Fibroblast of pulmonary artery (primary cell): Measurements from ENCODE around the gene PHACTR1.

Experiments
- DNase-seq: peaks from one replicate; pipeline ENCODE4 v3.0.0-alpha.2; 2010; ENCODE audit warnings: low read depth
- H3K4me3 ChIP-seq: replicated peaks from 2 replicates; pipeline ENCODE4 v1.5.1; 2011; ENCODE audit warnings: low read depth, mild to moderate bottlenecking, control low read depth, low read length, moderate library complexity
- TF ChIP-seq, protein P1 (sequence below): IDR thresholded peaks from 2 replicates; pipeline ENCODE4 v1.5.1; 2011; ENCODE audit warnings: mild to moderate bottlenecking, control low read depth, low read length, inconsistent platforms; ENCODE audit errors: missing control alignments

The PHACTR1 gene

DNA sequence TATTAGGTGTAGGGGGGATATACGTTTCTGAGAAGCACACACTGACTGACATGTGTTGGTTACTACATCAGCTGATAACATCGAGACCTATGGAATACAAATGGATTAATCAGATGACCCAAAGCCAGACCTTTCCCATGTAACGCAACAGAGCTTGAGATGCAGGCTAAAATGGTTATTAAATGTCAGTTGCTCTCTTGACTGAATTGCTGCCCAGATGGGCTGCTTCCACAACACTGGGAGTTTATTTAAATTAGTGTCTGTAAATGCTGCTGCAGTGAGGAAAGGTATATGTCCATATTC is 298.8 kb downstream of the PHACTR1 start:
- DNase-seq: no peak
- TF ChIP-seq, protein P1, sequence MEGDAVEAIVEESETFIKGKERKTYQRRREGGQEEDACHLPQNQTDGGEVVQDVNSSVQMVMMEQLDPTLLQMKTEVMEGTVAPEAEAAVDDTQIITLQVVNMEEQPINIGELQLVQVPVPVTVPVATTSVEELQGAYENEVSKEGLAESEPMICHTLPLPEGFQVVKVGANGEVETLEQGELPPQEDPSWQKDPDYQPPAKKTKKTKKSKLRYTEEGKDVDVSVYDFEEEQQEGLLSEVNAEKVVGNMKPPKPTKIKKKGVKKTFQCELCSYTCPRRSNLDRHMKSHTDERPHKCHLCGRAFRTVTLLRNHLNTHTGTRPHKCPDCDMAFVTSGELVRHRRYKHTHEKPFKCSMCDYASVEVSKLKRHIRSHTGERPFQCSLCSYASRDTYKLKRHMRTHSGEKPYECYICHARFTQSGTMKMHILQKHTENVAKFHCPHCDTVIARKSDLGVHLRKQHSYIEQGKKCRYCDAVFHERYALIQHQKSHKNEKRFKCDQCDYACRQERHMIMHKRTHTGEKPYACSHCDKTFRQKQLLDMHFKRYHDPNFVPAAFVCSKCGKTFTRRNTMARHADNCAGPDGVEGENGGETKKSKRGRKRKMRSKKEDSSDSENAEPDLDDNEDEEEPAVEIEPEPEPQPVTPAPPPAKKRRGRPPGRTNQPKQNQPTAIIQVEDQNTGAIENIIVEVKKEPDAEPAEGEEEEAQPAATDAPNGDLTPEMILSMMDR: no peak
- H3K4me3 ChIP-seq: no peak overlapping the region

DNA sequence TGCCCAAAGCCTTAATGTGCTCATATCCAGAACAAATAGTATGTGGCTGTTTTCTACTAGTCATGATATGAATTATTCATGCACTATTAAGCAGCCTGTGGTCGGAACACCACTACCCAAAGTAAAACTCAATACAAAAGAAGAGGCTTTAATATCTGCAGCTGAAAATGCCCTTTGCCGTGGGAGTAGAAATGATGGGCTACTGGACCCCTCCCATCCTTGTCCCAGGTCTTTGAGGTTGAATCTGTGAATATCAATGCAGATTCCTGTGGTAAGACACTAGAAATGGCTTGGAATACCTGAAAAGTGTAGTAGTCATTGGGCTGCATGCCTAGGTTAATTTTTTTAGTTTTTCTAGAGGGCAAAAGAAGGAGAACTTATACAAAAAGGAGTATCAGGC is 308.0 kb downstream of the PHACTR1 start:
- DNase-seq: no peak
- no peak overlapping the region for H3K4me3 ChIP-seq
- TF ChIP-seq, protein P1: no peak

DNA sequence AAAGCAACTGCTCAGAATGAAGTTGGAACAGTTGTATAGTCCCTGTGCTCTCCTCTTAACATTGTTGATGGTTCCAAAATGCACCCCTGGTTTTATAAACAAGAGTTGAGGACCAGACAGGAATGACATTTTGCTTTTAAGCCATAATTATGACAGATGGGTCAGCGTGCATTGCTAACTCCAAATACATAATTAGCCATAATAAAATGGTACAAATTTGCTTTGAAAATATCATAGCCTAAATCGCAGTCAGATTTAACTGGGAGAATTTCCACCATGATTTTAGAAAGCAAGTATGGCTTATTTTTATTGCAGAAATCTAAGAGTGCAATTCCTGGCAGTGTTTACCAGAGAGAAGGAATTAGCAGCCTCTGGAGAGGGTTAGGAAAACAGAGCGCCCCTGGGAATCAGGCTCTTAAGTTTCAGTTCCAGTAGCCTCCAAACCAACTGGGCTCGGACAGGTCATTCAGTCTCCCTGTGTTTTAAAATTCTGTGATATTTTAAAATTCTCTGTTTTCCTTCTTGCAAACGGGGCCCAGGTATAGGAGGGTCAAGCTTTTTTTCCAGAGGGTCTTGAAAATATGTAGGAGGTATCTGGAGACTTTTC is 309.4 kb downstream of the PHACTR1 start:
- TF ChIP-seq, protein P1: no peak
- H3K4me3 ChIP-seq: no peak overlapping the region
- DNase-seq: no peak

DNA sequence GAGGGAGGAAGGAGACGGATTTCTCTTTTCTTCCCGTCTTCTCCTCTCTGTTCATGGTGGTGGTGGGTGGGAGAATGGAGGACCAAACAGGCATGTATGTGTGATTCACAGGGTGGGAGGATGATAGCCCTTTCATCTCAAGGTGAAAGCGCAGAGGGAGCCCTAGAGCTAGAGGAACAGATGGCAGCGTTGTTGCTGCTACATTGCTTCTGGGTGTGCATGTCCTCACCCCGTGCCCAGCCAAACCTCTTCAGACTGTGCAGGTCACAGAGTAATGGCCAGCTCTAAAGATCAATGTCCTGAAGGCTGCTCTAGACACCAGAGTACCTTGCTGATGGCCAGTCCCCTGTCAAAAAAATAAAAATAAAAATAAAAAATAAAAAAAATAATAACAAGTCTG is 310.0 kb downstream of the PHACTR1 start:
- no peak for DNase-seq
- H3K4me3 ChIP-seq: no peak overlapping the region
- TF ChIP-seq, protein P1: no peak

DNA sequence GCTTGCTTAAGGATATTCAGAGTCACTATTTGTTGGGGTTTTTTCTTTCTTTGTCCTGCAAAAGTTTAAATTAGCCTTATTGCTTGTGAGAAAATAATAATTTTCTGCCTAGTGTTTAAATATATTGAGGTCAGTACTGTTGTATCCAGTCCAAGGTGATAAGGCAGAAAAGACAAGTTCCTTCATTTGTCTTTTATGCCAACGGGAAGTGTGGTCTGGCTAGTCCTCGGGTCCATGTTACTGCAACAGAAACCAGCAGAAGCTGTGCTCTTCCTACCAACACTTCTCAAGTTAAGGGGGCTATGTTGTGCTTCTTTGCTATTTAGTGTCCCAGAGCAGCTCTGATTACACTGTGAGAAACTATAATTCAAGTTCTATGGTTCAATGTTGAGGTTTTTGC is 310.6 kb downstream of the PHACTR1 start:
- no peak overlapping the region for H3K4me3 ChIP-seq
- no peak for DNase-seq
- TF ChIP-seq, protein P1: no peak

DNA sequence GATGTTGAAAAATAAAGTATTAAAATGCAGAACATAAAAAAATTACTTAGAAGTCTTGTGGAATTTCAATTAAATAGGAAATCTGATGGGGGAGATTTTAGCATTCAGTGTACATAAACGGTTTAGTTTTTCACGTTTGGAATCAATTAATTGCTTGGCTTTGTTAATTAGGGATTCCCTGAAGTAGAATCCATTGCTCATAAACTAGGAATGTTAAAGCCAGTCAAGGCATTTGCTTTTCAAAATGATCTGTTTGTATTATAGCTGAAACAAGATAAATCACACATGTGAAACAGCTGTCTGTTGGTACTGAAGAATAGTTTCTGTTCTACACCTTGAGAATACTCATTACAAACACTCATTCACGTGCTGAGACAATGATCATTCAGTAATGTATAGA is 313.8 kb downstream of the PHACTR1 start:
- DNase-seq: no peak
- H3K4me3 ChIP-seq: no peak overlapping the region
- TF ChIP-seq, protein P1: no peak

DNA sequence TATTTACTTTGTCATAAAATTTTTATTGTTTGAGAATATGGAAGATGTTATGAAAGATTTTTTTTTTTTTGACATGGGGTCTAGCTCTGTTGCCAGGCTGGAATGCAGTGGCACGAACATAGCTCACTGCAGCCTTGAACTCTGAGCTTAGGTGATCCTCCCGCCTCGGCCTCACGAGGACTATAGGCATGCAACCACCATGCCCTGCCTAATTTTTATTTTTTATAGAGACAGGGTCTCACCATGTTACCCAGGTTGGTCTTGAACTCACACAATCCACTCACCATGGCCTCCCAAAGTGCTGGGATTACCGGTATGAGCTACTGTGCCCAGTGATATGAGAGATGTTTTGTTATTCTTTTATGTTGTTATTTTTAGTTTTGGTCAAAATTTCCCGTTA is 316.0 kb downstream of the PHACTR1 start:
- DNase-seq: no peak

More for the DNA sequence above, 316.0 kb downstream of the PHACTR1 start:
- no peak overlapping the region for H3K4me3 ChIP-seq
- TF ChIP-seq, protein P1: no peak
